Vagina (tissue), 2 donors: ENCODE results near the gene CYP4F3. TPM values are rescaled to one million over a fixed set of nuclear protein-coding genes. Genes with fewer than 3 reads are reported as not detected.

Experiments used
- DNase-seq, 2 donors: peaks; one replicate each; pipeline ENCODE4 v3.0.0-alpha.2; 2017; ENCODE audit errors: extremely low spot score in 2 of 2
- H3K27ac ChIP-seq: fragments of 200-600 bp; sonication (generic); one replicate; pipeline ENCODE4 v1.5.1; 2019
- H3K27me3 ChIP-seq: fragments of 200-600 bp; sonication (generic); one replicate; pipeline ENCODE4 v1.5.1; 2019
- H3K36me3 ChIP-seq, 2 donors: fragments of 200-600 bp; sonication (generic); one replicate each; pipeline ENCODE4 v1.5.1; 2017 to 2019
- H3K4me1 ChIP-seq: fragments of 200-600 bp; sonication (generic); one replicate; pipeline ENCODE4 v1.5.1; 2019
- H3K4me3 ChIP-seq, 2 donors: fragments of 200-600 bp; sonication (generic); 1 replicate in 1 of 2; 2 replicates in 1 of 2; pipeline ENCODE4 v1.5.1; 2016 to 2019
- H3K9me3 ChIP-seq: fragments of 200-600 bp; sonication (generic); one replicate; pipeline ENCODE4 v1.5.1; 2019
- POLR2A ChIP-seq, 2 donors: fragments of 450-650 bp; IDR thresholded peaks; one replicate each; pipeline ENCODE4 v1.6.1; 2017; ENCODE audit warnings: antibody characterized with exemption in 2 of 2, mild to moderate bottlenecking in 2 of 2, moderate library complexity in 2 of 2
- POLR2AphosphoS5 ChIP-seq, 2 donors: sonication (generic); formaldehyde crosslinking; IDR thresholded peaks; one replicate each; pipeline ENCODE4 v1.9.0; 2017; ENCODE audit warnings: antibody characterized with exemption in 2 of 2, mild to moderate bottlenecking in 2 of 2, low read depth in 1 of 2; ENCODE audit not compliant: insufficient read depth in 1 of 2
- intact Hi-C: fragments of 100-400 bp; cut with DNase I; formaldehyde crosslinking; loops from one replicate; pipeline ENCODE4 v1.15.1; 2023
- total RNA-seq: library from RNA; depleted of rRNA; stranded (reverse); fragments of >200 nt; gene quantifications from one replicate; pipeline ENCODE4 v1.2.3, GENCODE V29; 2016
- TF ChIP-seq, protein P1 (sequence below), 3 experiments: fragments of 450-650 bp in 2 of 3; fragments of 200-600 bp in 1 of 3; sonication (generic) in 1 of 3; IDR thresholded peaks; one replicate each; pipeline ENCODE4 v1.5.1; 2017 to 2019; ENCODE audit warnings: antibody characterized with exemption in 3 of 3, mild to moderate bottlenecking in 2 of 3, moderate library complexity in 2 of 3

Gene CYP4F3
- total RNA-seq, 1 donor from 2014 or later = 29.7 TPM

DNA sequence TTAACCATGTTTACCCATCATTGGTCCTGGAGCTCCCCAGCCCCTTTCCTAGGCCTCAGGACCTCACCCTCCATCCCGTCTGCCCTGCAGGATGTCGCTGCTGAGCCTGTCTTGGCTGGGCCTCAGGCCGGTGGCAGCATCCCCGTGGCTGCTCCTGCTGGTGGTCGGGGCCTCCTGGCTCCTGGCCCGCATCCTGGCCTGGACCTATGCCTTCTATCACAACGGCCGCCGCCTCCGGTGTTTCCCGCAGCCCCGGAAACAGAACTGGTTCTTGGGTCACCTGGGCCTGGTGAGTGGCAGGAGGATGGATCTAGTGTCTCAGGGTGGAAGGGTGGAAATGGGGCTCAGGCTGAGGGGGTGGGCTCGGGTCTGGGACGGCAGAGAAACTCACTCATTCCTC is 25.2 kb upstream of the CYP4F3 start:
- no peaks in the 10 kb centered on the region for H3K27me3 ChIP-seq
- H3K36me3 ChIP-seq = no peaks in the 10 kb centered on the region
- H3K9me3 ChIP-seq = no peaks in the 10 kb centered on the region
- no peak for TF ChIP-seq POLR2AphosphoS5 (IDR thresholded peaks at IDR 0.05; ENCODE audit: insufficient read depth in 1 of 2, low read depth in 1 of 2)
- TF ChIP-seq, protein P1, sequence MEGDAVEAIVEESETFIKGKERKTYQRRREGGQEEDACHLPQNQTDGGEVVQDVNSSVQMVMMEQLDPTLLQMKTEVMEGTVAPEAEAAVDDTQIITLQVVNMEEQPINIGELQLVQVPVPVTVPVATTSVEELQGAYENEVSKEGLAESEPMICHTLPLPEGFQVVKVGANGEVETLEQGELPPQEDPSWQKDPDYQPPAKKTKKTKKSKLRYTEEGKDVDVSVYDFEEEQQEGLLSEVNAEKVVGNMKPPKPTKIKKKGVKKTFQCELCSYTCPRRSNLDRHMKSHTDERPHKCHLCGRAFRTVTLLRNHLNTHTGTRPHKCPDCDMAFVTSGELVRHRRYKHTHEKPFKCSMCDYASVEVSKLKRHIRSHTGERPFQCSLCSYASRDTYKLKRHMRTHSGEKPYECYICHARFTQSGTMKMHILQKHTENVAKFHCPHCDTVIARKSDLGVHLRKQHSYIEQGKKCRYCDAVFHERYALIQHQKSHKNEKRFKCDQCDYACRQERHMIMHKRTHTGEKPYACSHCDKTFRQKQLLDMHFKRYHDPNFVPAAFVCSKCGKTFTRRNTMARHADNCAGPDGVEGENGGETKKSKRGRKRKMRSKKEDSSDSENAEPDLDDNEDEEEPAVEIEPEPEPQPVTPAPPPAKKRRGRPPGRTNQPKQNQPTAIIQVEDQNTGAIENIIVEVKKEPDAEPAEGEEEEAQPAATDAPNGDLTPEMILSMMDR (IDR thresholded peaks at IDR 0.05) = no peak
- TF ChIP-seq POLR2A (IDR thresholded peaks at IDR 0.05) = no peak
- intact Hi-C loops = no loop called here
- no peaks in the 10 kb centered on the region for H3K4me1 ChIP-seq
- H3K27ac ChIP-seq = no peak overlapping the region
- no peak overlapping the region for H3K4me3 ChIP-seq
- peak in 1 of 2 donors; percentile 55 for DNase-seq

GRCh38 chr19:15616183-15616582 is 24.5 kb upstream of the CYP4F3 start:
- H3K36me3 ChIP-seq = no peaks in the 10 kb centered on the region
- H3K4me3 ChIP-seq = no peak overlapping the region
- DNase-seq = peak in 1 of 2 donors; percentile 4
- no peaks in the 10 kb centered on the region for H3K27me3 ChIP-seq
- H3K9me3 ChIP-seq = no peaks in the 10 kb centered on the region
- no peak overlapping the region for H3K27ac ChIP-seq
- no peaks in the 10 kb centered on the region for H3K4me1 ChIP-seq
- TF ChIP-seq POLR2A (IDR thresholded peaks at IDR 0.05) = no peak
- TF ChIP-seq, protein P1 (IDR thresholded peaks at IDR 0.05) = no peak
- TF ChIP-seq POLR2AphosphoS5 (IDR thresholded peaks at IDR 0.05; ENCODE audit: insufficient read depth in 1 of 2, low read depth in 1 of 2) = no peak
- intact Hi-C loops = no loop called here

DNA sequence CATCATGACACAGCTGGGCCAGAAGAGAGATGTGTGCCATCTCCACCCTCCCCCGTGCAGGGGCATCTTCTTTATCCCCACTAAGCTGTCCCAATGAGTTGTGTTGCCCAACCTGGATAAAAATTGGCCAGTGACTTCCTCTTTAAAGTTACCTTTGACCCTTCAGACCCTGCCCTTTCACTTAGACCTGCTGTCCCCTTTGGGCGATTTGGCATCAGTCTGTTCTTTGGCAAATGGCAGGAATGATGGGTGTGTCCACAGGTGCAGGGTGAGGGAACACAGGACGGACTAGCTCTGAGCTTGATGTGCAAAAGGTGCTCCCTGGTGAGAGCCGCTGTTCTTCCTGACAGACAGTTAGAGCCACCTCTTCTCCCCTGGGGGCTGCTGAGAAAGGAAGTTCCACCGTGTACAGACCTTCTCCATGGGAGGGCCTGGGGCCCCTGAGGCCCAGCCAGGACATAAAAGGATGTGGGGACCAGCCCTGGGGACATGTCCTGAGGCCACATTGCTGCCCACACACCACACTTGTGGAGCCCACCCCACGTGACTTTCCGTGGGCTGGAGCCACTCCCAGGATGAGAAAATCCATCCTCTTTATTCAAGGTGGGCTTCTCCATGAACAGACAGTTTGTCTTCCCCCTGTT is 23.9 kb upstream of the CYP4F3 start:
- Histone ChIP-seq H3K36me3 (no peaks in the 10 kb centered on the region), H3K9me3 (no peaks in the 10 kb centered on the region), H3K27me3 (no peaks in the 10 kb centered on the region), H3K4me1 (no peaks in the 10 kb centered on the region), H3K4me3 (no peak overlapping the region), H3K27ac (no peak overlapping the region)
- intact Hi-C loops = no loop called here
- DNase-seq = peak in 1 of 2 donors; percentile 64
- TF ChIP-seq, protein P1 (IDR thresholded peaks at IDR 0.05) = no peak
- no peak for TF ChIP-seq POLR2AphosphoS5 (IDR thresholded peaks at IDR 0.05; ENCODE audit: insufficient read depth in 1 of 2, low read depth in 1 of 2)
- TF ChIP-seq POLR2A (IDR thresholded peaks at IDR 0.05) = no peak

DNA sequence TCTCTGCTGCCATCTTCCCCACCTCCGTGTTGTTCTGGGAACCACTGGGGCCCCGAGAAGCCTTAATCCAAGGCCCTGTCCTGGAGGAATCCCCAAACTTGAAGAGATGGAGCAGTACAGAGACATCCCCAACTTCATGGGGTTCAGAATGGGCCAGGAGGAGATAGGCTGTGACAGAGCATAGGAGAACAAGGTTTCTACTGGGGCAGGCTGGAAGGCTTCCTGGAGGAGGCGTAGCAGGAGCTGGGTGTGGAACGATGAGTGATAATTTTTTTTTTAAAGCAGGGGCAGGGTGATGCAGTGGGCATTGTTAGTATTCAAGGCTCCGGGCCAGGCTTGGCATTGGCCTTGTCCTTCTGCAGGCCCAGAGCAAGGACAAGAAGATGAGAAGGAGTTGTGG is 22.4 kb upstream of the CYP4F3 start:
- no peak for DNase-seq
- H3K27me3 ChIP-seq = no peaks in the 10 kb centered on the region
- no peak overlapping the region for H3K4me3 ChIP-seq
- H3K27ac ChIP-seq = no peak overlapping the region
- no peaks in the 10 kb centered on the region for H3K4me1 ChIP-seq
- H3K9me3 ChIP-seq = no peaks in the 10 kb centered on the region
- no peaks in the 10 kb centered on the region for H3K36me3 ChIP-seq
- TF ChIP-seq, protein P1 (IDR thresholded peaks at IDR 0.05) = no peak
- TF ChIP-seq POLR2A (IDR thresholded peaks at IDR 0.05) (no peak), POLR2AphosphoS5 (IDR thresholded peaks at IDR 0.05; ENCODE audit: insufficient read depth in 1 of 2, low read depth in 1 of 2) (no peak)
- intact Hi-C loops = no loop called here

DNA sequence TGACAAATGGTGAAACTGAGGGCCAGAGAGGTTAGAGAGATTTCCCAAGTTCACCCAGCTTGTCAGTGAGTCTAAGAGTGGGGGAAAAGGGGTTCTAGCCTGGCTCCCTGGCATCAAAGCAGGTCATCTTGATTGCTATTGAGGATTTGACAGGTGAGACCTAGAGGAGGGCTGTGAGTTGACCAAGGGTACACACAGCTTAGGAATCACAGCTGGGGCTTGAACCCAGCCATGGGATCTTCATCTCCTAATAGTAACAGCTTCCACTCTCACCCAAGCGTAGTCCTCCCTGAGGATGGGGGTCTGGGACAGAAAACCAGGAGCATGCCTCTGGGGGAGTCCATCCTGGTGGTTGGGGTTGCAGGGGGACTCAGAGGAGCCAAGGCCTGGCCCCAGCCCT is 18.9 kb upstream of the CYP4F3 start:
- intact Hi-C loops = loop anchor here (10.0 kb wide), 1 partner anchor 563 kb away; the partner anchor contains the start of gene FAM32A
- TF ChIP-seq POLR2A (IDR thresholded peaks at IDR 0.05) = no peak
- TF ChIP-seq POLR2AphosphoS5 (IDR thresholded peaks at IDR 0.05; ENCODE audit: insufficient read depth in 1 of 2, low read depth in 1 of 2) = no peak
- TF ChIP-seq, protein P1 (IDR thresholded peaks at IDR 0.05) = no peak
- H3K9me3 ChIP-seq = no peaks in the 10 kb centered on the region
- H3K36me3 ChIP-seq = no peaks in the 10 kb centered on the region
- no peaks in the 10 kb centered on the region for H3K27me3 ChIP-seq
- H3K27ac ChIP-seq = no peak overlapping the region
- DNase-seq = no peak
- H3K4me3 ChIP-seq = no peak overlapping the region
- H3K4me1 ChIP-seq = no peaks in the 10 kb centered on the region
